Fibroblast of gingiva (primary cell): ENCODE data around the gene ARHGDIA.
"Not testable (repeated sequence)": the region's sequence is repeated elsewhere in the genome, so short reads cannot be mapped to it uniquely, and the experiment has no call there.

Experiments
- DNase-seq: peaks from one replicate; pipeline ENCODE4 v3.0.0-alpha.2; 2011; ENCODE audit warnings: low read depth

The ARHGDIA gene

GRCh38 chr17:81870981-81871386 is at the start of gene ARHGDIA:
Gene ARHGDIA (minus strand): TSS chr17:81871337. CDS start chr17:81869930, 1,407 bp downstream.
- no peak for DNase-seq

DNA sequence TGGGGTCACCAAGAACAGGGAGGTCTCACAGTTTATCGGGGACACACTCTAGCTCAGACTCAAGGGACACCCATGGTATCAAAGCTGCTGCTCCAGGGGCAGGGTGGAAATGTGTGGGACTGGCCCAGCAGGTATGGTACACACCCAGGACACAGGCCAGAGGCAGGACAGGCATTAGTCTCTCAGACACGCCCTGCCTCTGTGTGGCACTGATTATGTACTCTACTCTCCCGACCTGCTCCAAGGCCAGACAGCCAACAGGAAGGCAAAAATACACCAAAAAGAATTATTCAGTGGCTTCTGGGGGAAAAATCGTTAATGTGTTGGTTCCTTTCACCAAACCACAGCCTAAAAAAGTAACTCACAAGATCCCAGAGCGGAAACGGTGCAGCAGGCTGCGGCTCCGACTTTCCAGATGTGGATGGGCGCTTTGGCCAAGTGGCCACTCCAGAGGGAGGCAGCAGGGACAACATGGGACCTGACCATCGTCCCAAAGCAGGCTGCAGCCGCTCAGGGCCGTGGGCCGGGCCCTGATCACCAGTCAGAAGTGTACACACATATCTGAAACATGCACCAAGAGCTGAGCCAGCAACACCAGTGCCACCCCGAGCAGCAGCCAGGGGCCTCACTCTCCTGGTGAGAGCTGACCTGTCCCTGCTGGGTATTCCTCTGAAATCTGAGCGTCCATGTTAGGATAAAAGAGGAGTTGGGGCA is 47.9 kb upstream of the ARHGDIA start:
- no peak for DNase-seq

GRCh38 chr17:81918333-81918669 is 47.2 kb upstream of the ARHGDIA start:
- not testable (repeated sequence) for DNase-seq

DNA sequence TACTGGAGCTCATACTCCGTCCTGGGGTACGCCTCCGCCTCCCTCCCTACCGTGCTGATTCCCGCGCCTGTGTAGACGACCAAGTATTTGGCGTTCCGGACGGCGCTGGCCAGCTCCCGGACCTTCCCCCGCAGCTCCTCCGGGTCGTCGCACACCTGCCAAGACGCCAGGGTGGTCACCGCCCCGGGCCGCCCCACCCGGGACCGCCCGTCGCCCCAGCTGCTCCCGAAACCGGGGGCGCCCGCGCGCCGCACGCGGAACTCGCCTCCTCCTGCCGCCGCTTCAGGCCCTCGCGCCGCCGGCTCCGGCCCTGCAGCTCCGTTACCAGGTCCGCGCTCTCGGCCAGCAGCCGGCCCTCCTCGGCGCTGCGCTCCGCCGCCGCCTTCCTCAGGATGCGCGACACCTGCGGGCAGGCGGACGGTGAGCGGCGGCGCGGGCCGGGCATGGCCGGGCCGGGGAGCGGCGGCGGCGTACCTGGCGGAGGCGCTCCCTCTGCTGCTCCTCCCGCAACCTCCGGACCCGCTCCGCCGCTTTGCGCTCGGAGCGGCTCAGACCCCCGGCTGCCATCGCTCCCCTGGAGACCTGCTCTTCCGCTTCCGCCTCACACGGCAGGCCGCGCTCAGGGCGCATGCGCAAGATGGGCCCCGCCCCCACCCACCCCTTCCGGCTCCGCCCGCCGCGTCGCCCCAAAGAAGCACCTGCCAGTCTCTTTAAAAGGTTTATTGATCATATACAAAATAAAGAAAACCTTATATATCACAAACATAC is 46.6 kb upstream of the ARHGDIA start, which contains the start of gene SIRT7:
SIRT7 (minus strand) TSS at position 612 of the 768 bp plus-strand sequence; CDS start at position 567, 45 bp downstream.
- DNase-seq: peak; percentile 58

GRCh38 chr17:81916234-81917001 is 45.3 kb upstream of the ARHGDIA start:
- DNase-seq: peak; percentile 36

- no peak for DNase-seq
Measured at GRCh38 chr17:81915331-81915730, 44.2 kb upstream of the ARHGDIA start.

DNA sequence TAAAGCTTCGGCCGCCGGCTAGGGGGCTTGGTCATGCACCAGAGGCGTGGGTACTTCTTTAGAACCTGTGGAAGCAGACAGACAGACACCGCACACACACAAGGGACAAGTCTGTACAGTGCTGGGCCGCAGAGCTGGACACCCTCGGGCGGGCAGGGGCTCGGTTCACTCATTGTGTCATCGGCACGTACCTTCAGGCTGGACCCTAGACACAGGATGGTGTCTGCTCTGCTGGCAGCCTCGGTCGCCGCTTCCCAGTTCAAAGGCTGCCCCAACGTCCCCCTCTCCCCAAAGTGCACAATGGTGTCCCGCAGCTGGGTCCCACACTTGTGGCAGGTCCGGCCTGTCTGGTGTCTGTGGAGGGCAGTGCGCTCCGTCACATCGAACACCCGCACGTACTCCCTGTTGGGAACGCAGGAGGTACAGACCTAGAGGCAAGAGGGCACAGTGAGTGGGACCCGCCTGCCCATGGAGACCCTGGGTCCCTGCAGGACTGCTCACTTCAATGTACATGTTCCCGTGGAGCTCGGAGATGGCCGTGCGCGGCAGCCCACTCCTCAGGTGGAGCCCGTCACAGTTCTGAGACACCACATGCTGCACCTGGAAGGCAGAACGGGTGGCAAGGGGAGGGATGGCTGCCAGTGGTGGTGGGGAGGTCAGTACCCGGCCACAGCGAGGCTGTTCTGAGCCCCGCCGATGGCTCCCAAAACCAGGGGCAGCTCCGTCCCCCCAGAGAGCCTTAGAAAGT is 43.1 kb upstream of the ARHGDIA start:
- no peak for DNase-seq

DNA sequence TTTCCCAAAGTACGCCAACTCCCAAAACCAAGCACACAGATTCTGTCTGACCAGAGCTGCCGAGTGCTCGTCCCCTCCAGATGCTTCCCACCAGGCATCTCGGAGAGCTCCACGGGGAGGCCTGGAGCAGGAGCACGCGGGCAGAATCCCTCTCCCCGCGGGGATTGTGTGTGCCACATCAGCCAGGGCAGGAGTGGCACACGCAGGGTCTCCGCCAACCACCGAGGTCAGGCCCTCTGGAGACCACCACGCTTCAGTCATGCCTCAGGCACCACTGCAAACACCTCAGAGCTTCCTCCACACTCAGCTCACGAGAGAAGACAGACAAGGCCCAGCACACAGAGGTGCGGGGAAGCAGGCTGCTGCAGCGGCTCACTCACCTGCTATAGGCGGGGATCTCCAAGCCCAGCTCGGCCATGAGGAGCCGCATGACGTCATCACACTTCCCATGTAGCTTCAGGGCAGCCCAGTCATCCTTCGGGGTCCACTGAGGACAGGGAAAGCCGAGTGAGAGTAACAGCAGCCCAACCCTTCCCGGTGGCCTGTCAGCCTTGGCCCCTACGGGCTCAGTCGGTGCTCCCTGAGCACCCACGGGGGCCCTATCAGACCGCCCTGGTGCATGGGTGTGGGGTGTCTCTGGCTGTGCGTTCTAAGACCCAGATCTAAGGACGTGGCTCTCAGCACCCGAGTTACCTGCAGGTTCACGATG is 42.4 kb upstream of the ARHGDIA start:
- DNase-seq: no peak

DNA sequence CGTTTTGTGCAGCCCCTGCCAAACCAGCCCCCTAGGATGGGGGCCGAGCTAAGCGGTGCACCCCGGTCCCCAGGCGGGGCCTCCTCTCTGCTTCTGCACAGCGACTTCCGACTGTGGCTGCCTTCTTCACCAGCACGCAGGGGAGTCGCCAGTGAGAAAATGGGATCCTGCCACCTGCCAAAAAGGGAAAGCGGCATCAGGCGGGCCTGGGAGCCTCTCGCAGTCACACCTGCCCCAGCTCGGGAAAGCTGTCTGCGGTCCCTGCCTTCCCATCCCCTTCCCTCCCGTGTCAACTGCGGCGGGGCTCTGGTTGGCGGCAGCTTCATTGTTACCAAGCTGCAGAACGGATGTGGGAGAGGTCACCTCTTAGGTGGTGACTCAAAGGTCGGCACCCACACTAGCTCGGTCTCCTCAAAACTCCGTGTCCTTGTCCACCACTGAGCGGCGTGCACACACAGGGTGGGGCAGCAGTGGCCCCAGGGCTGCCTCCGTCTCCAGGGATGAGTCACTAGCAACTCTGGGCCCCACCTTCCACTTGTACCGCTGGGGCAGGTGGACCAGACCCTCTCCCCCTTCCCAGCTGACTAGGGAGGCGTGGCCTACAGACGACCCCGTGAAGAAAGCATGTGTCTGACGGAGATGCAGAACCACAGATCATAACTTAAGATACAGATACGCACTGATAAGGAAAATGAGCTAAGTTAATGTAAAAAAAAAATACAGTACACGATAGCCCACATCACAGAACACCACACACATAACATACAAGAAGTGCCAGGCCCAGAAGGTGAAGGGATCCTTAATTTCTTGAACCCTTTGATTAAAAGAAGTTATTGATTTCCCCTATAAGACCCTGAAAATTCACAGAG is 41.5 kb upstream of the ARHGDIA start:
- no peak for DNase-seq

- DNase-seq: no peak
Measured at GRCh38 chr17:81911969-81912368, 40.8 kb upstream of the ARHGDIA start.

DNA sequence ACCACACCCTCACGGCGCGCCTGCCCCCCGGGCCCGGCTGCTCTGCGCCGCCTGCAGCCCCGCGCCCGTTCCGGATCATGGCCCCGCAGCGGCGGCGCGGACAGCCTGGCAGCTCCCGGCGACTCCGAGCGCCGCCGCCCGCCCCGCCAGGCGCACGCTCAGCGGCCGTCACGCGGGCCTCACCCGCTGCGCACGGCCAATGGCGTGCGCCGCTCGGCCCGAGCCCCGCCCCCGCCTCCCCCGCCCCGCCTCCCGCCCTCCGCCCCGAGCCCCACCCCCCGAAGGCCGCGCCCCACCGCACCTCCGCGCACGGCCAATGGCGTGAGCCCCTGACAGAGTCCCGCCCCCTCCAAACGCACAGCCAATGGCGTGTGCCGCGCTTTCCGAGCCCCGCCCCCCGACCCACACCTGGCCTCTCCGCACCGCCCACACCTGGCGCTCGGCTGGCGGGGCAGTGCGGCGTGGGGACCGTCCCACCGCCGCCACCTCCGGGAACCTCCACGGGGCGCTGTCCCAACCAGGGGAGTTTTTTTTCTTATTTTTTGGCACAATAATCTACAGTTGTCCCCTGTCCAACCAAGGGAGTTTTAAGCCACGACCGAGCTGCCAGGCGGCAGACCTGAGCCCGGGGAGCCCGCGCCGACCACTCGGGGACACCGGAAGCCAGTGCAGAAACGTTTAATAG is 40.3 kb upstream of the ARHGDIA start, which contains the start of gene PCYT2:
PCYT2 (minus strand) TSS at position 123 of the 685 bp plus-strand sequence; CDS start at position 79, 44 bp downstream.
- peak; percentile 79 for DNase-seq

GRCh38 chr17:81910840-81911276 is 39.7 kb upstream of the ARHGDIA start:
- DNase-seq: no peak

DNA sequence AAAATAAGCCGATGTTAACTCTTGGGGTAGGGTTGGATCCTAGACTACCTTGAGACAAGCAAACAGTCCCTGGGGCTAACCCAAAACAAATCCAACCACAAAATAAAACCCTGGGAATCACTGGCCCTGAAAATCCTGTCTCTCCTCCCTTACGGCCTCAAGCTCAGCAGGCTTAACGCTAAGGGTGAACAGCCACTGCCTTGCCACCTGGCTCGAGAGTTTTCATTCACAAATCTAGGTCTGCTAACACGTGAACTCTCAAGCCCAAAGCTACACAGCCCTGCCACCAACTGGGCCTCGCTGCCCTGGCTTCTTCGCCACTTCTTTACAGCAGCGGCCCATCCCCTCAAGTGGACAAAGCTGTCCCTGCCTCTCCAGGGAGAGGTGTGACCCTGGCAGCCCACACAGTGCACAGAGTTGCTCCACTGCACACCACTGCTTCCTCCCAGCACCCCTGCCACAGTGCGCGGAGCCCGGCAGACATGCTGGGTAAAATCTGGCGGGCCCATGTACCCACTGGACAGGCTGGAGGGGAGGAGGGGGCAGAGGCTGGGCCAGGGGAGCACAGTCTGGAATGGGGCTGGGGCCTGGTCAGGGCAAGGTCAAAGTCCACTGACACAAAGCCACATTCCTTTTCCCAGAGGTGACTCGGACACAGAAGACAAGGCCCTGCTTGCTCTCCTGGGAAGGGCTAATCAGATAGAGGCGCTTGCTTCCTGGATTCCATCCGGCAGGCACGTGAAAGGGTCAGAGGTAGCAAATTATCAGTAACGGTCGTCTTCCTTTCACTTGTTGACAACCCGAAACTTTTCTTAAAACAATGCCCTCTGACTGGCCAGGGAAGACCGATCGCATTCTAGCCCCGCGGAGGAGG is 39.1 kb upstream of the ARHGDIA start:
- DNase-seq: no peak

GRCh38 chr17:81909231-81909630 is 38.1 kb upstream of the ARHGDIA start:
- no peak for DNase-seq

DNA sequence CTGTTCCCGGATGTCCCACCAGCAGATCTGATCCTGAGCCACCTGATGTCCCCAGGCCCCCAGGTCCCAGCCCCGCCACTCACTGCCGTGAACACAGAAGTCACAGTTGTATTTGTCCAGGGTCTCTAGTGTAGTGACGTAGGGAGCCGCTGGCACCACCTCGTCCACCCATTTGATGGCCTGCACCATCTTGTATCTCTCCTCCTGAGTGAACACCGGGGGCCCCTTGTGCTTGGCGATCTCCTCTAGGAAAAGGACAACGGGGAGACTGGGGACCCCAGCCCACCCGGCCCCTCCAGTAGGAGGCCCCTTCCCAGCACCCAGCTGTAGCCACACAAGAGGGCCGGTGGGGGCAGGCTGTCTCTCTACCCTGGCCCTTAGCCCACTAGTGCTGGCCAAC is 37.7 kb upstream of the ARHGDIA start:
- no peak for DNase-seq

DNA sequence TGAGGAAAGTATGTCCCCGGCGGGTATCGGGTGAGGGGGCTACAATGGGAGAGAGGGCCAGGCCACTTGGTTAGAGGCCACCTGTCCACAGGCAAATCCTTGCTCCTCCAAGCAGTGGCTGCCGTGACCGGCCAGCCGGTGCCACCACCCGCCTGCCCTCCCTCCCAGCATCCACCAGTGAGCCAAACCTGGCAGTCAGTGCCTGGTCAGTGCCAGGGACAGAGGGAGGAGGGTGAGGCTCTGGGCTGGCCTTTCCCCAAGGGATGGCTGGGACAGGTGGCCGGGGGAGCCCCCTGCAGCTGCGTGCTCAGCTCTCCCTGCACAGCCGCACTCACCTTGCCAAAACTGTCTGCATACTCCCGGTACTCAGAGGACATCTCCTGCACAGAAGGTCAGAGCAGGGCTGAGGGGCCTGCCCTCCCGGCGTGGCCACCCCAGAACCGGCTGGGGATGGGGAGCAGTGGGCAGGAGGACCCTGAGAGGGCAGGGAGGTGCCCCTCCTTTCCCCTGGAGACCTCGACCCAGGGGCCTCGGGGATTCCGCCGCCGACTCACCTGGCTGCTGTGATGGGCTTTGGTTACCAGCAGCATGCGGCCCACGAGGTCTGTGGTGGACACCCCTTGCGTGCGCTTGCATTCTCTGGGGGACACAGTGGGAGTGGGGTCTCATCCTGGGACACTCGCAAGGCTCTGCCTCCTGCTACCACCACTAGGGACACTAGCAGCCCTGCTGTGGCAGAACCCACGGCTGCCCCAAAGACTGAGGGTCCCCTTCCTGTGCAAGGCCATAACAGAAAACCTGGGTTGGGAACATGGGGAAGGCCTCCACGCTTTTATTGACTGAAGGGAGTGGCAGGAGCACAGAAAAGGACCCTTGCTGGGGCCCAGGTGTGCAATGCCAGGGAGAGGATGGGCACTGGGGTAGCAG is 36.3 kb upstream of the ARHGDIA start:
- no peak for DNase-seq

GRCh38 chr17:81906476-81907218 is 35.5 kb upstream of the ARHGDIA start:
- DNase-seq: no peak
